GM18498 (cell line): ENCODE data around the gene ITGB1.
"Not testable (repeated sequence)": the region's sequence is repeated elsewhere in the genome, so short reads cannot be mapped to it uniquely, and the experiment has no call there.

Experiments used
- ATAC-seq: cut with Tn5 transposase; IDR thresholded peaks from one replicate; pipeline ENCODE4 v1.9.1; 2021; ENCODE audit warnings: mild to moderate bottlenecking, moderate library complexity; ENCODE audit not compliant: unreplicated experiment

Gene ITGB1

DNA sequence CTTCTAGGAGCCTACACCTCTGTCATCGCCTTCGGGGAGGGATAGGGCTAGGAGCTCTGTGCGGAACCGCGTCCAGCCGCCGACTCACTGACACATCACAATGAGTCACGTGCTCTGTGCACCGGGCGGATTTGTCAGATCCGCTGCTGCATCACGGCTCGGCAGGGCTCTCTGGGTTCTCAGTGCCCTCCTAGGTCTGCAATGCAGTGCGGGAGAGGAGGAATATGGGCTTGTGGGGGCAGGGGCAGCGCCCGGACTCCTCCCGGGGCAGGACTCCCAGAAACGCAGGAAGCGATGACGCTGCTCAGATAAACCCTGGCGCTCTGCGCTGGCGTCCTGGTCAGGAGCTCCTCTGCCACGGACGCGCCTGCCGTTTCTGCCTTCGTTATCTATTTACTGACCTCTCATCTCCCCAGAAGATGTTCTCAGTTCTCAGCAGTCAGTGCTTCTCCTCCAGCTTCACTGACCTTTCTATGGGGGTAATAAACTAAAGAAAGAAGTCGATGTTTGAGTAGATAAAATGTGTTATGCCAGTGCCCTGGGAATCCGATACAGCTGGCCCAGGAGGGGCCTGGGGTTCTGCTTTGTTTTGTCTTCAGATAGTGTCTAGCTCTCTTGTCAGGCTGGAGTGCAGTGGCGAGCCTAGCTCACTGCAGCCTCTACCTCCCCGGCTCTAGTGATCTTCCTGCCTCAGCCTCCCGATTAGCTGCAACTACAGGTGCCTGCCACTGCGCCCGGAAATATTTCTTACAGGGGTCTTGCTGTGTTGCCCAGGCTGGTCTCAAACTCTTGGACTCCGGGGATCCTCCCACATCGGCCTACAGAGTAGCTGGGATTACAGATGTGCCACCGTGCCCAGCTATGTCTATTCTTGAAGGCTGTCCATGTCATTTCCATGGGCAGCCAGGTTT, 22.8 kb upstream of the ITGB1 start:
- peak; percentile 99 for ATAC-seq

GRCh38 chr10:32980242-32980557, 22.2 kb upstream of the ITGB1 start:
- ATAC-seq = no peak

- ATAC-seq = not testable (repeated sequence)
These were observed 21.7 kb upstream of the ITGB1 start for GRCh38 chr10:32979719-32980118.

DNA sequence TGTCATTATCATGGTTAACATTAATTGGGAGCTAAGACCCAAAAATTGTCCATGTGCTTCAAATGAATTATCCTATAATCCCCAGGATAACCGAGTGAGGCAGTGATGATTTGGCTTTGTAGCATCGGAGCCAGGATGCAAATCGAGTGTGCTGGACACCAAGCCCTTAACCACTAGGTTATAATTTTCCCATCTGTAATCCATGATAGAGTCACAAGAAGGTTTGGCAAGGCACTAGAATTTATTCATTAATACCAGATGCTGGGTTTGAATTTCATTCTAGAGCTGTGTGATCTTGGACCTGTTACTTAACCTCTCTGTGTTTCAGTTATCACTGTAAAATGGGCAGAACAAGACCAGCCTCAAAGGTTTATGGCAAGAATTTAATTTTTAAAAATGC, 21.0 kb upstream of the ITGB1 start:
- ATAC-seq = no peak

GRCh38 chr10:32977846-32978809, 20.1 kb upstream of the ITGB1 start:
- not testable (repeated sequence) for ATAC-seq

DNA sequence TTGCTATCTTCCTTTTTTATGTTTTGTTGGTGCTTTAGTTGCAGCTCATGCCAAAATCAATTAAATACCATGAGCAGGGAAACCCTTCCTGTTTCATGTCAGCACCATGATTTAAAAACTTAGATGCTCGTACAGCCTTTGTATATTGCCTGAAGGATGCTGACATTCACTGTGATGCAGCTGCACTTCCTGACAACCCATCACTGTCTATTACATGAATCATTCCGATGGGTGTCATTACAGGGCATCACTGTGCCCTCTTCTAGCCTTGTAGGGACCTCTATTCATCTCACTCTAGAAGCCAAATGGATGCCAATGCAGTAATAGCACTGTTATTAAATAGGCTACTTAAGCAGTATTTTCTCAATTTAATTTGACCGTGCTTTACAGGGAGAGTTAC, 18.3 kb upstream of the ITGB1 start:
- no peak for ATAC-seq

DNA sequence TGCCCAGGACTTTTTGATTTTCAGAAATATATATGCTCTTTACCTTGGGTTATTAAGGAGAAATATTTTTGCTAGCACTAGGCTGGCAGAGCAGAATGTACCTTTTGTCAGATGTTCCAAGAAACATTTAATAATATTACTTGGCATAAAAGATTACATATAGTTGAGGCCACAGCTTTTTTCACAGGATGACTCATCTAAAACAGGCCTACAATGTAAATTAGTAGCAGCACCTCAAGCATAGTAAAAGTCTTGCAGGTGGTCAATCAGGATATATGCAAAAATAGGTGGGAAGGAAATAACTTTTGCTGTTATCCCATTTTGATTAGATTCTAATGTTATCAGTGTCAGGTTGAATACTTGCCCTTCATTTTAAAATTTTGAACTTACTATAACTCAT, 14.9 kb upstream of the ITGB1 start:
- ATAC-seq = no peak

GRCh38 chr10:32972460-32972859, 14.4 kb upstream of the ITGB1 start:
- ATAC-seq = no peak

DNA sequence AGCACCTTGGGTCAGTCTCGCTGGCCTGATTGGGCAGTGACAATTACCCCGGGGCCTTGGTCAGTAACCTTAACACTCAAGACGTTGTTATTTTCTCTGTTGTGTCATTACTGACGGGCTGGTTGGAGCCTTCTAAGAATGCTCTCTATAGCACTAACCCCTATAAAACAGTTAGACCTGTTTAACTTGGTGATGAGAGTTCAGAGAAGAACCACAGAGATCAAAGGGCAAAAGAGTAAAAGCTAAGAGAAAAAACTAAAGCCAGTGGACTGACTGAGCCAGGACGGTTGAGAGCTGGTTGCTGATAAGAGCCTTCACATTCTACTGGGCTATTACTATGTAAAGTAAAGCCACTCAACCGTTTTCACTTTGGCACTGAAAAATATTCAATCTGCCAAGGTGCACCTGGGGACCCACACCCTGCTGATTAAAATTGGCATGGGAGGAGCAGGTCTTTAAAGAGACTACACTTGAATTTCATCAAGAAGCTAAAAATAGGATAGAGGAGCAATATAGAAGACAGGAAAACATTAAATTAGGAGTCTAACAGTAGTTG, 13.6 kb upstream of the ITGB1 start:
- ATAC-seq = no peak

DNA sequence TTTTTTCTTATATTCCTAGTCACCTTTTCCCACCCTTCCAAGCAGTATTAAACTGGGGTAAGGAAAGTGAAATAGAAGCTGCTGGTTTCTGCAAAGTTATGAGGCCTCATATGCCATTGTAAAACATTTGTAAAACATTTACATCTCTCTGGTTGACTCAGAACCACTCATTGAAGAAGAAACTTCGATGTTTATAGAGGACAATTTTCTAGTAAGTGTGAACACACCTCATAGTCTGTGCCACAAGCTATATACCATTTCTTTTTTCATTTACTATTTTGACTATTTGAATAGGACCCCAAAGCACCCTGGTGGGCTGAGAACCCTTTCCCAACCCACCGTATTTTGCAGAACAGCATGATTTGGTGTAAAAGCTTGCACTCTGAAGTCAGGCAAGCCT, 12.9 kb upstream of the ITGB1 start:
- ATAC-seq = peak; percentile 81

DNA sequence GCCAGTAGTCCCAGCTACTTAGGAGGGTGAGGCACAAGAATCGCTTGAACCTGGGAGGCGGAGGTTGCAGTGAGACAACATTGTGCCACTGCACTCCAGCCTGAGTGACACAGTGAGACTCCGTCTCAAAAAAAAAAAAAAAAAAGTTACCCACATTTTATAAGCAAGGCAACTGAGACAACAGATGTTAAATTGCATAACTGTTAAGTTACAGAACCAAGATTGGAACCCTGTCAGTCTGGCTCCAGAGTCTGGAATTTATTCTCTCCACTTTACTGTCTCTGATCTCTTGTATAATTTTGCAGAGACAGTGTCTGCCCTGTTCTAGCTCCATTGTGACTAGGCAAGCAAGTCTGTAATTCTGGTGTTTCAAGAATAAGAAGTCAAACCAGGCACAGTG, 6.2 kb upstream of the ITGB1 start:
- ATAC-seq = no peak

GRCh38 chr10:32963096-32963495, 5.1 kb upstream of the ITGB1 start:
- no peak for ATAC-seq

DNA sequence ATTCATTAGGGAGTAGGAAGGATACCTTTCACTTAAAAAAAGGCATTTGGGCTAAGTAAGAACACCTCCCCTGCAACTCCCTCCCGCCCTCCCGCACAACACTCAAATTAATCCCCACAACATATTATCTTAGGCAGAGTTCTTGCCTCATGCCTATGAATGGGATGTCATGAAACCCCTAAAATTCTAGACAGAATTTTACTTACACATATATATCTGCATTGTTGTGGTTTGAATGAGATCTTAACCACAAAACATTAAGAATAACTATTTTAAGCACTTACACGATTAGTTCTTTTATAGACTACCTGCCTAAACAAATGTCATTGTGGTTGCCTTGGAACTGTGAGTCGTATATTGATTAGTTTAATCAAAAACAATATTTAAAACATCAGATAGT, 4.5 kb upstream of the ITGB1 start:
- no peak for ATAC-seq

DNA sequence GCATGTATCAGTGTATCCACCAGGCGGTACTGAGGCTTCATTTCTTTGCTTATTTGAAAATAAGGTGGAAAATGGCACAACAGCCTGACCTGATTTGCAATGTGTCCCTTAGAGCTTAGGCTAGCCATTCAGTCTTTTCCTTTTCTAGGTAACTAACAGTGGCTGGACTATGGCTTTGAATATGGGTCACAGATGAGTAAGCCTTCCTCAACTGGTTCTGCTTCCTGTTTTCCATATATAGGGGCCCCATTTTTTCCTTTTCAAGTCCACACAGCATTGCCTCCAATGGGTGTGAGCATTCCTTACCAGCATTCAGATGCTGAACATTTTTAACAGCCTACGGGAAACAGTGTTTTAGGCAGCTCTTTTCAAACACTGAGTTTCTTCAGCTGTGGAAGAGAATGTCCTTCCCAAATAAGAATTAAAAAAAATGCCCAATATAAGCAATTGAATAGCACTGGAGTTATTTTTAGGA, 3.9 kb upstream of the ITGB1 start:
- ATAC-seq = no peak

GRCh38 chr10:32961343-32961894, 3.4 kb upstream of the ITGB1 start:
- no peak for ATAC-seq

DNA sequence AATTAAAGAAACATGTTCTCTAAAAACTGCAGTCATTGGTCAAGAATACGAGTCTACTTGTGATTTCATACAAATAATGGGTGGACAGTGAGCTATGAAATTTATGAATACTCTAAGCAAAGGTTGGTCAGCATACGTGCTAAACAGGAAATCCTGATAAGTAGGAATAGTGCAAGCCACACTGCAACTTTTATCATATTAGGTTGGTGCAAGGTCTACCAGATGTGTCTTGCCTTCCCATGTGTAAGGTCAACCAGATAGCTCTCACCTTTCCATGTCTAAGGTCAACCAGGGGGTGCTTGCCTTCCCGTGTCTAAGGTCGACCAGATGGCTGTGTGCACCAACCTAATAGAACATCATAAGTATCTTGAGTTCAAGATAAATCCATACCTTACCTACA, 2.0 kb upstream of the ITGB1 start:
- ATAC-seq = no peak

DNA sequence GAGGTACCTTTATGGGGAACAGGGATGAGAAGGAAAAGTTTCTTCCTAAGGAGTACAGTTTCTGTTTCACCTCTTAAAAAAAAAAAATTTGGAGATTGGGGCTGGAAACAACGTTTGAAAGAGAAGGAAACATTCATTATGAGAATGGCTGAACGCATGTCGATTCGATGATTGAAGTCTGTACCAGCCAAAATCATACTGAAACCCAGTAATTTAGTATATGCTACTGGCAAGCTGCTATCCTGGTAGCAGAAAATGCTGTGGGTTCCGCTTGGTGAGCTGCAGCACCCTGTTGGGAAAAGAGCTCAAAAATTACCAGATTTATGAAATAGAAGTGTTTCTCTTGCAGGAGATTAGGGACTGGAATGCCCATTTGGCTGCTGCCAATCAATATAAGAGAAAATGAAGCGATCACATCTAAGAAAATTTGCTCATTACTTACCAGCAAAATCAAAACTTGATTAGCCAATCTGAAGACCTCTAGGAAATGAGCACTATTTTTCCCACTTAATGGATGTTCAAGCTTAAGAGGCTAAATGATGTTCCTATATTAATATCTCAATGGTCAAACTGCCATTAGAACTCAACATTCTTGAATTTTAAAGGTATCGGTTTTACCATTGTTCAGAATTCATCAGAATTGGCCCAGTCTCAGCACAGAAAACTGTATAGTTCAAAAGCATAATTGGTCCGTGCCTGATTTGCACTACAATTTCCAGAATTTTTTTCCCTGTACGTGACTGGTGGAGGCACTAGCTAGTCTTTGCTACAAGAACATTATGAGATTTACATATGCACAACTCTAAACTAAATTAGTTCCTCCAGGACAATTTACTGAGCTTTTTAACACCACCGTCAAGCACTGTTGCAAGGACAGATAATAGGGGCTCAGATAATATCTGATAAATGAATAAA, 1.2 kb upstream of the ITGB1 start:
- ATAC-seq = peak; percentile 35

DNA sequence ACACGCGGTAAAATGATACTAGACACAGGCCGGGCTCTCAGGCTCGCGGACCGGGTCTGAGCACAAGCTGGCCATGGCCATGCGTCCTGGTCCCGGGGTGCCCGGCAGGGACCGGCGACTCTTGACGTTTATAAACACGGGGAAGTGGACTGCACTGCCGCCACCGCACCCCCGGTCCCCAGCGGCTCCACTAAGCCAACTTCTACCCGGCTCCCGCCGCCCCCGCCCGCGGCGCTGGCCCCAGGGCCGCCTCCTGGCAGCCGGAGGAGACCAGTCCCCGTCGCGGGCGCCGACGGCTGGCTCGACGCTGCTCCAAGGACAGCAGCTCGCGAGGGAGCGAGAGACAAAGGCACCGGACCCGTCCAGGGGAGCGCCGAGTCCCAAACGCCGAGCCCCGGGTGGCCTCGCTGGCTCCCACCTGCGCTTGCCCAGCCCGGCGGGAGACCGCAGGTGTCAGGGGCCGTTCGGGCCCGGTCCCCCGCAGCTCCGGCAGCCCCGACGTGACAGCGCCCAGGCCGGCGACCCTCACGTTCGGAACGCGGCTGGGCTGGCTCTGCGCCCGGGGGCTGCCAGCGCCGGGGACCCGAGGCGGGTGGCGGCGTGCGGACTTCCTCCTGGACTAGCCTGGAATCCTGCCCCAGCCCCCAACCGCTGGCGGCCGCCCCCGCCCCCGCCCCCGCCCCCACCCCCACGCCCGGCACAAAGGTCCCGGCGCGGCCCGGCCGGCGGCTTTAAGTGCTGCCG, 517 bp downstream of the ITGB1 start:
- peak; percentile 34 for ATAC-seq
